ENCODE data around the gene DCST1.

Gene DCST1

DNA sequence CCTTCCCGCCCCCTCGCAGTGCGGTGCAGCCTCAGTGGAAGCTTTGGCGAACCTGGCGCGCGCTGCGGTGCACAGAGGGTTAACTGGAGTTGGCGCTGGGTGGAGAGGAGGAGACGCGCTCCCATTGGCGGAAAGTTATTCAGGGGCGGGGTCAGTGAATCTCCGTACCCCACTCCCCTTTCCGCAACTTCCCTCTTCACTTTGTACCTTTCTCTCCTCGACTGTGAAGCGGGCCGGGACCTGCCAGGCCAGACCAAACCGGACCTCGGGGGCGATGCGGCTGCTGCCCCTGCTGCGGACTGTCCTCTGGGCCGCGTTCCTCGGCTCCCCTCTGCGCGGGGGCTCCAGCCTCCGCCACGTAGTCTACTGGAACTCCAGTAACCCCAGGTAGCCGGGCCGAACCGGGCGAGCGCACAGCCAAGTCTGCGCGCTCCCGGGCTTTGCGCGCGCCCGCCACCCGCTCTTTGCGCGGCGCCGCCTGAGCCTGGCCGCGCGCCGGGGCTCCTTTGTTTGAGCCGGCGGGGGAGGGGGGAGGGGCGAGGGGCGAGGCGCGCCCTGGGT is 30.0 kb downstream of the DCST1 start, which contains the start of gene EFNA4:
TSS of gene EFNA4 (plus strand) at position 191 of the 561 bp plus-strand sequence. CDS start at position 275, 84 bp downstream.
- Histone ChIP-seq H3K4me2 (ENCODE audit: low read depth, low read length, poor library complexity, severe bottlenecking) (peak within 1 kb of the TSS; percentile 73), H3K9ac (ENCODE audit: low read length) (peak within 1 kb of the TSS; percentile 79), H3K9me2 (replicated peaks; ENCODE audit: insufficient read depth, low read length) (no peaks in the 10 kb centered on the region), H4K20me1 (ENCODE audit: low read depth, low read length) (no peaks in the 10 kb centered on the region), H3K79me2 (ENCODE audit: insufficient read depth, low read length) (no peaks in the 10 kb centered on the region), H2AFZ (ENCODE audit: low read depth, low read length, severe bottlenecking) (peak within 1 kb of the TSS; percentile 92), H3K36me3 (ENCODE audit: low read length) (no peaks in the 10 kb centered on the region), H3K27me3 (ENCODE audit: low read length) (no peaks in the 10 kb centered on the region), H3K4me3 (ENCODE audit: insufficient read depth, low read length, poor library complexity, severe bottlenecking) (peak within 1 kb of the TSS; percentile 94), H3K9me3 (ENCODE audit: insufficient read depth, low read length) (no peaks in the 10 kb centered on the region), H3K27ac (ENCODE audit: low read depth, low read length) (peak within 1 kb of the TSS; percentile 42; the same call in 1 of the 2 replicates), H3F3A (ENCODE audit: insufficient read depth) (peaks cover 7% of the 10 kb centered on the region; the same call in 1 of the 2 replicates)
- TF ChIP-seq, protein P1, sequence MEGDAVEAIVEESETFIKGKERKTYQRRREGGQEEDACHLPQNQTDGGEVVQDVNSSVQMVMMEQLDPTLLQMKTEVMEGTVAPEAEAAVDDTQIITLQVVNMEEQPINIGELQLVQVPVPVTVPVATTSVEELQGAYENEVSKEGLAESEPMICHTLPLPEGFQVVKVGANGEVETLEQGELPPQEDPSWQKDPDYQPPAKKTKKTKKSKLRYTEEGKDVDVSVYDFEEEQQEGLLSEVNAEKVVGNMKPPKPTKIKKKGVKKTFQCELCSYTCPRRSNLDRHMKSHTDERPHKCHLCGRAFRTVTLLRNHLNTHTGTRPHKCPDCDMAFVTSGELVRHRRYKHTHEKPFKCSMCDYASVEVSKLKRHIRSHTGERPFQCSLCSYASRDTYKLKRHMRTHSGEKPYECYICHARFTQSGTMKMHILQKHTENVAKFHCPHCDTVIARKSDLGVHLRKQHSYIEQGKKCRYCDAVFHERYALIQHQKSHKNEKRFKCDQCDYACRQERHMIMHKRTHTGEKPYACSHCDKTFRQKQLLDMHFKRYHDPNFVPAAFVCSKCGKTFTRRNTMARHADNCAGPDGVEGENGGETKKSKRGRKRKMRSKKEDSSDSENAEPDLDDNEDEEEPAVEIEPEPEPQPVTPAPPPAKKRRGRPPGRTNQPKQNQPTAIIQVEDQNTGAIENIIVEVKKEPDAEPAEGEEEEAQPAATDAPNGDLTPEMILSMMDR (IDR thresholded peaks at IDR 0.05; ENCODE audit: insufficient read depth, low read length, poor library complexity, severe bottlenecking): no peak
- no peak for TF ChIP-seq EZH2phosphoT487 (conservative IDR thresholded peaks at IDR 0.05; ENCODE audit: low read length)

- Histone ChIP-seq H2AFZ (ENCODE audit: low read depth, low read length, severe bottlenecking) (peak overlapping the region; percentile 92), H3K9ac (ENCODE audit: low read length) (peak overlapping the region; percentile 79), H3K9me3 (ENCODE audit: insufficient read depth, low read length) (no peaks in the 10 kb centered on the region), H3K27ac (ENCODE audit: low read depth, low read length) (no peak overlapping the region), H3K4me2 (ENCODE audit: low read depth, low read length, poor library complexity, severe bottlenecking) (peak overlapping the region; percentile 73), H3K4me3 (ENCODE audit: insufficient read depth, low read length, poor library complexity, severe bottlenecking) (peak overlapping the region; percentile 94), H3F3A (ENCODE audit: insufficient read depth) (peaks cover 7% of the 10 kb centered on the region; the same call in 1 of the 2 replicates), H3K79me2 (ENCODE audit: insufficient read depth, low read length) (no peaks in the 10 kb centered on the region), H4K20me1 (ENCODE audit: low read depth, low read length) (no peaks in the 10 kb centered on the region), H3K27me3 (ENCODE audit: low read length) (no peaks in the 10 kb centered on the region), H3K36me3 (ENCODE audit: low read length) (no peaks in the 10 kb centered on the region), H3K9me2 (replicated peaks; ENCODE audit: insufficient read depth, low read length) (no peaks in the 10 kb centered on the region)
- TF ChIP-seq, protein P1 (IDR thresholded peaks at IDR 0.05; ENCODE audit: insufficient read depth, low read length, poor library complexity, severe bottlenecking): no peak
- TF ChIP-seq EZH2phosphoT487 (conservative IDR thresholded peaks at IDR 0.05; ENCODE audit: low read length): no peak
Measured at GRCh38 chr1:155064111-155064831, 30.6 kb downstream of the DCST1 start.

GRCh38 chr1:155064832-155065429 is 31.3 kb downstream of the DCST1 start:
- H4K20me1 ChIP-seq (ENCODE audit: low read depth, low read length): no peaks in the 10 kb centered on the region

More at GRCh38 chr1:155064832-155065429, 31.3 kb downstream of the DCST1 start:
- no peaks in the 10 kb centered on the region for H3K9me2 ChIP-seq (replicated peaks; ENCODE audit: insufficient read depth, low read length)
- H3K4me3 ChIP-seq (ENCODE audit: insufficient read depth, low read length, poor library complexity, severe bottlenecking): no peak overlapping the region
- H3K9ac ChIP-seq (ENCODE audit: low read length): peak overlapping the region; percentile 79; the same call in 1 of the 2 replicates
- no peaks in the 10 kb centered on the region for H3K27me3 ChIP-seq (ENCODE audit: low read length)
- TF ChIP-seq, protein P1 (IDR thresholded peaks at IDR 0.05; ENCODE audit: insufficient read depth, low read length, poor library complexity, severe bottlenecking): no peak
- TF ChIP-seq EZH2phosphoT487 (conservative IDR thresholded peaks at IDR 0.05; ENCODE audit: low read length): no peak
- H3K9me3 ChIP-seq (ENCODE audit: insufficient read depth, low read length): no peaks in the 10 kb centered on the region
- H2AFZ ChIP-seq (ENCODE audit: low read depth, low read length, severe bottlenecking): no peak overlapping the region
- H3K4me2 ChIP-seq (ENCODE audit: low read depth, low read length, poor library complexity, severe bottlenecking): peak overlapping the region; percentile 73
- no peaks in the 10 kb centered on the region for H3K36me3 ChIP-seq (ENCODE audit: low read length)
- H3K27ac ChIP-seq (ENCODE audit: low read depth, low read length): no peak overlapping the region
- H3F3A ChIP-seq (ENCODE audit: insufficient read depth): peaks cover 7% of the 10 kb centered on the region; the same call in 1 of the 2 replicates
- no peaks in the 10 kb centered on the region for H3K79me2 ChIP-seq (ENCODE audit: insufficient read depth, low read length)
